Peyer's patch (tissue), 4 donors: ENCODE results near the gene UBE2L6. TPM values are rescaled to one million over a fixed set of nuclear protein-coding genes. Genes with fewer than 3 reads are reported as not detected.

ENCODE experiments used
- DNase-seq, 3 donors: peaks; one replicate each; pipeline ENCODE4 v3.0.0-alpha.2; 2017 to 2019
- H3K27ac ChIP-seq, 4 donors: fragments of 200-600 bp; sonication (generic); one replicate each; pipeline ENCODE4 v1.5.1; 2016 to 2019
- H3K27me3 ChIP-seq, 2 donors: fragments of 200-600 bp; sonication (generic); one replicate each; pipeline ENCODE4 v1.5.1; 2019
- H3K36me3 ChIP-seq, 3 donors: fragments of 200-600 bp; sonication (generic); one replicate each; pipeline ENCODE4 v1.5.1; 2016 to 2019
- H3K4me1 ChIP-seq, 4 donors: fragments of 200-600 bp; sonication (generic); one replicate each; pipeline ENCODE4 v1.5.1; 2016 to 2019
- H3K4me3 ChIP-seq, 4 donors: fragments of 200-600 bp; sonication (generic); 1 replicate in 3 of 4; 2 replicates in 1 of 4; pipeline ENCODE4 v1.5.1; 2016 to 2019; ENCODE audit warnings: mild to moderate bottlenecking in 1 of 4
- H3K9me3 ChIP-seq, 4 donors: fragments of 200-600 bp; sonication (generic); one replicate each; pipeline ENCODE4 v1.5.1; 2016 to 2019; ENCODE audit warnings: mild to moderate bottlenecking in 1 of 4
- CTCF ChIP-seq, 6 experiments: fragments of 450-650 bp in 4 of 6; fragments of 200-600 bp in 2 of 6; sonication (generic) in 1 of 6; IDR thresholded peaks; one replicate each; pipeline ENCODE4 v1.5.1; 2017 to 2019; ENCODE audit warnings: antibody characterized with exemption in 6 of 6, mild to moderate bottlenecking in 3 of 6, moderate library complexity in 1 of 6
- POLR2A ChIP-seq, 2 donors: fragments of 450-650 bp; IDR thresholded peaks; one replicate each; pipeline ENCODE4 v1.5.1; 2017; ENCODE audit warnings: antibody characterized with exemption in 2 of 2, mild to moderate bottlenecking in 2 of 2, moderate library complexity in 2 of 2
- total RNA-seq, 4 donors: library from RNA; depleted of rRNA; stranded (reverse); fragments of >200 nt; gene quantifications; one replicate each; pipeline ENCODE4 v1.1.0, GENCODE V29; 2016

The UBE2L6 gene
- total RNA-seq, 4 donors from 2014 or later: 15.6 to 66.0 (median 25.1) TPM

DNA sequence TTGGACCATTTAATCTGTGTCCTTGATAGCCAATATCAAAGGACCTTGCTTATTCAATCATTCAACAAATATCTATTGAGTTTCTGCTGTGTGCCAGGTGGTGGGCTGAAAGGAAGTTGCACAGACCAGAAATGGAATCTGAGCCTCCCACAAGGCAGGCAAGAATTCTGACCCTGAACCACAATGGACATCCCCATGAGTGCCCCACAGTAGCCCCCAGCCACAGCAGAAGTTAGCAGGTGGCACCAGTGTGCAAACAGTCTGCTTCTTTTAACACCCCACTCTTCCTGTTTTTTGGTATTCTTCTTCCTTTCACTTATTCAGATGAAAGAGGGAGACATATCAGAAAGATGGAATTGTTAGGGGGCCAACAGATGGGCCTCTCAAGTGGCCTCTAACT, 17.8 kb upstream of the UBE2L6 start:
- no peak for DNase-seq
- Histone ChIP-seq H3K36me3 (no peaks in the 10 kb centered on the region), H3K4me1 (no peaks in the 10 kb centered on the region), H3K27ac (no peak overlapping the region), H3K27me3 (no peaks in the 10 kb centered on the region), H3K9me3 (no peaks in the 10 kb centered on the region), H3K4me3 (no peak overlapping the region)
- TF ChIP-seq CTCF (IDR thresholded peaks at IDR 0.05) (no peak), POLR2A (IDR thresholded peaks at IDR 0.05) (no peak)

DNA sequence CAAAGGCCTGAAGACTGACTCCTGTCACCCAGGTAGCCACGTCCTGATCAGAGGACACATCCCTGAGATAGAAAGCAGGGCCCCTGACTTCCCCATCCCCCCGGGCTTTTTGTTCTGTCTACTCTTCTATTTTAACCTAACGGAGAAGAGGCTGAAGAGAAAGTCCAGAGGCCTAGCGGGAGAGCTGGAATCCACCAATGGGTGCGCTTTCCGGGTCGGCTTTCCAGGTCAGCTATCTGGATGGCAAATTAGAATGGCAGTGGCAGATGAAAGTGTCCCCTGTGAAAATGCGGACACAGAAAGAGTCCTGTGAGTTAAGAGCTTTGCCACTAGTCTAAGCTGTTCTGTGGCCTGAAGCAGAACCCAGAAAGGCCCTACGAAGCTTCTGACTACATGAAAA, 16.9 kb upstream of the UBE2L6 start:
- Histone ChIP-seq H3K27me3 (no peaks in the 10 kb centered on the region), H3K4me1 (no peaks in the 10 kb centered on the region), H3K9me3 (no peaks in the 10 kb centered on the region), H3K27ac (no peak overlapping the region), H3K4me3 (no peak overlapping the region), H3K36me3 (no peaks in the 10 kb centered on the region)
- TF ChIP-seq POLR2A (IDR thresholded peaks at IDR 0.05) (no peak), CTCF (IDR thresholded peaks at IDR 0.05) (no peak)
- no peak for DNase-seq

DNA sequence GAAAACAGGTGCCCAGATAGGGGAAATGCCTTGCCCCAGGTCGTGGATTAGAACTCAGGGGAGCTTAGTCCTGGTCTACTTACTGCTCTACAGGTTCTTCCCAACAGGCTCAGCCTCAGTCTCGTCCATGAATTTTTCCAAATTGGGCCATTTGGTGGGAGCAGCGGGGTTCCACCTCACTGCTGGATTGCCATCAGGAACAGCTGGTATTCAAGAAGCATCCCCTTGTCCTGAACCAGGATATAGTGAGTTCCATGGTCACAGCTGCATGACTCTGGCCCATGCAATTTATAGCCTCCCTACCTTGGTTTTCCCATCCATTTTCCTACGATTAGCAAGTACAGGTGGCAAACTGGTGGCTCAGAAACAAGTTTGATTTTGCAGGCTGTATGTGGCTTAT, 6.6 kb upstream of the UBE2L6 start:
- no peak for DNase-seq
- no peak overlapping the region for H3K27ac ChIP-seq
- H3K9me3 ChIP-seq: no peaks in the 10 kb centered on the region
- no peak overlapping the region for H3K4me3 ChIP-seq
- TF ChIP-seq CTCF (IDR thresholded peaks at IDR 0.05): no peak
- no peaks in the 10 kb centered on the region for H3K36me3 ChIP-seq
- H3K4me1 ChIP-seq: no peaks in the 10 kb centered on the region
- no peaks in the 10 kb centered on the region for H3K27me3 ChIP-seq

- no peak for DNase-seq
- no peak for TF ChIP-seq CTCF (IDR thresholded peaks at IDR 0.05)
- TF ChIP-seq POLR2A (IDR thresholded peaks at IDR 0.05): no peak
Observed at GRCh38 chr11:57571606-57572005, 4.1 kb upstream of the UBE2L6 start.

DNA sequence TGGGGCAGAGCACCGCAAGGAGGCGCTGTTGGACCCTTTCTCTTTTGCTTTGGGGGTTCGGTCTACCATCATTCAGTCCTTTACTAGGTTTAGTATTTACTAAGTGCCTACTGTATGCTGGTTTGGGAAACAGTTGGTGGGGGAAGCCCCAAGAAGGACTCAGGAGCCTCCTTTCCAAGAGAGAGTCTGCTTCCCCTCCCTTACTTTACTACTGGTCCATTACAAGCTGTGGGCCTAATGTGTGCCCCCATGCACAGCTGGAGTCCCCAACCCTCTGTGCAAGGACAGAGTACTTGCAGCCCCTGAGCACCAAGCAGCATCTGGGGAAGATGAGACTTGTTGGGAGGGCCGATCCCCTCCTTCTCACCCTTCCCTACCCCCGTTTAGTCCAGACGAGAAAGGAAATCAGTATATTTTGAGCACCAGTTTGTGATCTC, 876 bp upstream of the UBE2L6 start:
- Histone ChIP-seq H3K27ac (peak overlapping the region; percentile 87 to 95 (median 91)), H3K9me3 (no peaks in the 10 kb centered on the region), H3K4me1 (peaks cover 0 to 13% (median 6%) of the 10 kb centered on the region in 4 donors), H3K27me3 (no peaks in the 10 kb centered on the region), H3K36me3 (no peaks in the 10 kb centered on the region), H3K4me3 (peak overlapping the region; percentile 61 to 97 (median 80))
- TF ChIP-seq CTCF (IDR thresholded peaks at IDR 0.05) (peak in 4 of 6 experiments; percentile 82 to 89 (median 84)), POLR2A (IDR thresholded peaks at IDR 0.05) (no peak)
- no peak for DNase-seq

More at GRCh38 chr11:57571606-57572005, 4.1 kb upstream of the UBE2L6 start:
- H3K4me3 ChIP-seq: no peak overlapping the region
- no peaks in the 10 kb centered on the region for H3K9me3 ChIP-seq
- no peaks in the 10 kb centered on the region for H3K27me3 ChIP-seq
- H3K27ac ChIP-seq: no peak overlapping the region
- peaks cover 0 to 3% (median under 1%) of the 10 kb centered on the region in 4 donors for H3K4me1 ChIP-seq
- H3K36me3 ChIP-seq: no peaks in the 10 kb centered on the region
